Measurements from ENCODE around the gene AQP2.

Gene AQP2

DNA sequence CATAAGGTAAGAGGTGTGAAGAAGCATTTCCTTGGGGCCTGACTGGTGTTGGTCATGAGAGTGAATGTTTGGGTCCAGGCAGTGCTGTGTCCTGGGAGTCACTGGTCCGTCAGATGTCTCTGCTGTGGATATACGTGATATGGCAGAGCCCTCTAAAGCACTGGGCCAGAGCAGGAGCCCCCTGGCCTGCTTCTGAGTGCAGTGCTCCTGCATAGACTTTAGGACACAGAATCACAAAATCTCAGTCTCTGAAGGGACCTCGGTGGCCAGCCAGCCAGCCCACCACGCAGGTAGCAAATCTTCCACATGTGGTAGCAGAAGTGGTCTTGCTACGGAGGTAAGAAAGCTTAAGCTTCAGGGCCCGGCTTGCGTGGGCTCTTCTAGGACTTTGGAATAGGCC lies 18.5 kb upstream of the AQP2 start:
- no peak overlapping the region for H3K27ac ChIP-seq (ENCODE audit: low read depth, low read length)
- TF ChIP-seq EZH2phosphoT487 (IDR thresholded peaks at IDR 0.05; ENCODE audit: borderline replicate concordance, low read length), result no peak
- TF ChIP-seq, protein P1, sequence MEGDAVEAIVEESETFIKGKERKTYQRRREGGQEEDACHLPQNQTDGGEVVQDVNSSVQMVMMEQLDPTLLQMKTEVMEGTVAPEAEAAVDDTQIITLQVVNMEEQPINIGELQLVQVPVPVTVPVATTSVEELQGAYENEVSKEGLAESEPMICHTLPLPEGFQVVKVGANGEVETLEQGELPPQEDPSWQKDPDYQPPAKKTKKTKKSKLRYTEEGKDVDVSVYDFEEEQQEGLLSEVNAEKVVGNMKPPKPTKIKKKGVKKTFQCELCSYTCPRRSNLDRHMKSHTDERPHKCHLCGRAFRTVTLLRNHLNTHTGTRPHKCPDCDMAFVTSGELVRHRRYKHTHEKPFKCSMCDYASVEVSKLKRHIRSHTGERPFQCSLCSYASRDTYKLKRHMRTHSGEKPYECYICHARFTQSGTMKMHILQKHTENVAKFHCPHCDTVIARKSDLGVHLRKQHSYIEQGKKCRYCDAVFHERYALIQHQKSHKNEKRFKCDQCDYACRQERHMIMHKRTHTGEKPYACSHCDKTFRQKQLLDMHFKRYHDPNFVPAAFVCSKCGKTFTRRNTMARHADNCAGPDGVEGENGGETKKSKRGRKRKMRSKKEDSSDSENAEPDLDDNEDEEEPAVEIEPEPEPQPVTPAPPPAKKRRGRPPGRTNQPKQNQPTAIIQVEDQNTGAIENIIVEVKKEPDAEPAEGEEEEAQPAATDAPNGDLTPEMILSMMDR (IDR thresholded peaks at IDR 0.05; ENCODE audit: low read depth, low read length, poor library complexity, severe bottlenecking), result no peak
- no peaks in the 10 kb centered on the region for H3K4me1 ChIP-seq (ENCODE audit: control insufficient read depth, low read length)
- no peaks in the 10 kb centered on the region for H3K9me3 ChIP-seq (ENCODE audit: control insufficient read depth, insufficient read depth, low read length)
- H4K20me1 ChIP-seq (ENCODE audit: control insufficient read depth, insufficient read depth, low read depth, low read length), result no peaks in the 10 kb centered on the region
- H3K79me2 ChIP-seq (ENCODE audit: control insufficient read depth, low read length), result no peaks in the 10 kb centered on the region
- H3F3A ChIP-seq (ENCODE audit: control insufficient read depth, insufficient read depth), result no peaks in the 10 kb centered on the region
- H3K4me3 ChIP-seq (ENCODE audit: low read length), result no peak overlapping the region
- H3K36me3 ChIP-seq (ENCODE audit: control insufficient read depth, low read length), result no peaks in the 10 kb centered on the region
- peaks cover 26% of the 10 kb centered on the region for H3K27me3 ChIP-seq (ENCODE audit: control insufficient read depth, low read length)
- no peaks in the 10 kb centered on the region for H3K9me2 ChIP-seq (replicated peaks; ENCODE audit: control insufficient read depth, low read length)
- H3K4me2 ChIP-seq (ENCODE audit: low read length), result no peak overlapping the region

DNA sequence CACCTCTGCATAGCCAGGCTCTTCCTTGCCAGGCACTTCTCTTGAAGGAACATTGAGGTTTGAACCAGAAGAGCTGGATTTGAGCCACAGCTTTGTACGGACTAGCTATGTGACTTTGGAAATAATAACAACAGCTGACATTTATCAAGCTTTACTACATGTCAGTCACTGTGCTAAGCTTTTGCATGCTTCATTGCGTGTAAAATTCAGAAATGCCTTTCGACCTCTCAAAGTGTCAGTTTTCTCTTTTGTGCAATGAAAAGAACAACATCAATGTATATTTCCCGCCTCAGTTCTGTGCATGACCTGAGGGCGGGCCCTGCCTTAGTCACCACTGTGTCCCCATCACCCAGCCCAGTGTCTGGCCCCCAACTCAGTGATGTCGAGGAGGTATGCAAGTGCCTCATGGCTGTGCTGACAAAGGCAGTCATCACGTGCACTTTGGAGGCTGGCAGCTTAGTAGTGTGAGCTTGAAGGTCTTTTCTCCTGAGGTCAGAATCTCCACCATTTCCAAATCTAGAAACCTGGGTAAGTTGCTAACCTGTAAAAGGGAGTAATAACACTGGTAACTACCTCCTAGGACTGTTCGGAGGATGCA lies 17.9 kb upstream of the AQP2 start:
- no peaks in the 10 kb centered on the region for H3K4me1 ChIP-seq (ENCODE audit: control insufficient read depth, low read length)
- H4K20me1 ChIP-seq (ENCODE audit: control insufficient read depth, insufficient read depth, low read depth, low read length), result no peaks in the 10 kb centered on the region
- no peaks in the 10 kb centered on the region for H3K9me2 ChIP-seq (replicated peaks; ENCODE audit: control insufficient read depth, low read length)
- H3K9me3 ChIP-seq (ENCODE audit: control insufficient read depth, insufficient read depth, low read length), result no peaks in the 10 kb centered on the region
- no peaks in the 10 kb centered on the region for H3F3A ChIP-seq (ENCODE audit: control insufficient read depth, insufficient read depth)
- H3K79me2 ChIP-seq (ENCODE audit: control insufficient read depth, low read length), result no peaks in the 10 kb centered on the region
- no peak overlapping the region for H3K27ac ChIP-seq (ENCODE audit: low read depth, low read length)
- H3K4me3 ChIP-seq (ENCODE audit: low read length), result no peak overlapping the region
- H3K4me2 ChIP-seq (ENCODE audit: low read length), result no peak overlapping the region
- TF ChIP-seq, protein P1 (IDR thresholded peaks at IDR 0.05; ENCODE audit: low read depth, low read length, poor library complexity, severe bottlenecking), result no peak
- TF ChIP-seq EZH2phosphoT487 (IDR thresholded peaks at IDR 0.05; ENCODE audit: borderline replicate concordance, low read length), result no peak
- no peaks in the 10 kb centered on the region for H3K36me3 ChIP-seq (ENCODE audit: control insufficient read depth, low read length)
- peaks cover 25% of the 10 kb centered on the region for H3K27me3 ChIP-seq (ENCODE audit: control insufficient read depth, low read length)

DNA sequence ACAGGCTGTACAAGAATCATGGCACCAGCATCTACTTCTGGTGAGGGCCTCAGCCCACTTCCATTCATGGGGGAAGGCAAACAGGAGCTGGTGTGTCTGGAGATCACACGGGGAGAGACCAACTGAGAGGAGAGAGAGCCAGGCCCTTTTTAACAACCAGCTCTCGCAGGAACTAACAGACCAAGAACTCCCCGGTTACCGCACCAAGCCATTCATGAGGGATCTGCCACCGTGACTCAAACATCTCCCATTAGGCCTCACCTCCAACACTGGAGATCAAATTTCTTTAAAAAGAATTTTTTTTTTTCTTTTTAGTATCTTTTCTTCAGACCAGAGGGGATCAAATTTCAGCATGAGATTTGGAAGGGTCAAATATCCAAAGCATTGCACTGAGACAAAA lies 16.7 kb upstream of the AQP2 start:
- no peaks in the 10 kb centered on the region for H3K79me2 ChIP-seq (ENCODE audit: control insufficient read depth, low read length)
- TF ChIP-seq, protein P1 (IDR thresholded peaks at IDR 0.05; ENCODE audit: low read depth, low read length, poor library complexity, severe bottlenecking), result no peak
- no peak for TF ChIP-seq EZH2phosphoT487 (IDR thresholded peaks at IDR 0.05; ENCODE audit: borderline replicate concordance, low read length)
- no peaks in the 10 kb centered on the region for H3K36me3 ChIP-seq (ENCODE audit: control insufficient read depth, low read length)
- no peaks in the 10 kb centered on the region for H3K4me1 ChIP-seq (ENCODE audit: control insufficient read depth, low read length)
- no peak overlapping the region for H3K4me2 ChIP-seq (ENCODE audit: low read length)
- H3K27me3 ChIP-seq (ENCODE audit: control insufficient read depth, low read length), result peaks cover 22% of the 10 kb centered on the region
- H3K9me2 ChIP-seq (replicated peaks; ENCODE audit: control insufficient read depth, low read length), result no peaks in the 10 kb centered on the region
- no peak overlapping the region for H3K4me3 ChIP-seq (ENCODE audit: low read length)
- no peak overlapping the region for H3K27ac ChIP-seq (ENCODE audit: low read depth, low read length)
- no peaks in the 10 kb centered on the region for H4K20me1 ChIP-seq (ENCODE audit: control insufficient read depth, insufficient read depth, low read depth, low read length)
- H3K9me3 ChIP-seq (ENCODE audit: control insufficient read depth, insufficient read depth, low read length), result no peaks in the 10 kb centered on the region
- H3F3A ChIP-seq (ENCODE audit: control insufficient read depth, insufficient read depth), result no peaks in the 10 kb centered on the region
